Activated CD8-positive, alpha-beta T cell treated with anti-CD3 and anti-CD28 coated beads, Interleukin-2, amount 10 ng/mL, durations not matched to agents 7 days and 5 days (primary cell): Measurements from ENCODE around the gene FAF1. TPM values are rescaled to one million over a fixed set of nuclear protein-coding genes. Genes with fewer than 3 reads are reported as not detected.

ENCODE experiments used
- ATAC-seq: fragments of 150-1000 bp; cut with Tn5 transposase; one replicate; pipeline ENCODE4 v1.10.0; 2021; ENCODE audit warnings: moderate library complexity
- CTCF ChIA-PET: fragments of 350-600 bp; sonication (Branson Sonifier 250); formaldehyde crosslinking; loops from one replicate; lab custom pipeline; 2021; ENCODE audit warnings: antibody characterized with exemption; lab: Charles Lee
- POLR2A ChIA-PET: fragments of 350-600 bp; sonication (Branson Sonifier 250); formaldehyde crosslinking; loops from one replicate; lab custom pipeline; 2021; ENCODE audit warnings: antibody characterized with exemption; lab: Charles Lee
- DNase-seq: peaks from one replicate; pipeline ENCODE4 v3.0.0-alpha.2; 2020
- H3K27ac Mint-ChIP-seq: one replicate; pipeline ENCODE4 v1.8.0; 2021; ENCODE audit warnings: mild to moderate bottlenecking, mixed read lengths
- H3K27me3 Mint-ChIP-seq: one replicate; pipeline ENCODE4 v1.8.0; 2021; ENCODE audit warnings: low read depth, mixed read lengths
- H3K36me3 Mint-ChIP-seq: one replicate; pipeline ENCODE4 v1.8.0; 2021; ENCODE audit warnings: low read depth, mixed read lengths
- H3K4me1 Mint-ChIP-seq: one replicate; pipeline ENCODE4 v1.8.0; 2021; ENCODE audit warnings: low read depth, mixed read lengths
- H3K4me3 Mint-ChIP-seq: one replicate; pipeline ENCODE4 v1.8.0; 2021; ENCODE audit warnings: mild to moderate bottlenecking, mixed read lengths
- H3K9me3 Mint-ChIP-seq: one replicate; pipeline ENCODE4 v1.8.0; 2022; ENCODE audit warnings: mixed read lengths; ENCODE audit not compliant: insufficient read depth
- total RNA-seq, 2 experiments: library from RNA; stranded (reverse); gene quantifications; one replicate each; pipeline ENCODE4 v1.2.3, GENCODE V29; 2021

Gene FAF1
- total RNA-seq, 2 experiments from 2014 or later = 95.6 to 104 TPM

GRCh38 chr1:50422675-50422945, 537.5 kb downstream of the FAF1 start:
- CTCF ChIA-PET = interaction anchor here (1.0 to 1.2 kb wide), 2 partner anchors 275 to 283 kb away, joined by 3 read pairs; no protein-coding TSS in a partner anchor
- ATAC-seq = no peak
- POLR2A ChIA-PET = no interaction called here
- H3K9me3 Mint-ChIP-seq = no peaks in the 10 kb centered on the region
- H3K36me3 Mint-ChIP-seq = peaks cover 25% of the 10 kb centered on the region
- H3K4me3 Mint-ChIP-seq = peak overlapping the region; percentile 79
- no peak overlapping the region for H3K27ac Mint-ChIP-seq
- peaks cover 82% of the 10 kb centered on the region for H3K27me3 Mint-ChIP-seq
- no peak for DNase-seq
- H3K4me1 Mint-ChIP-seq = peaks cover 59% of the 10 kb centered on the region

- ChIA-PET CTCF (interaction anchor here (1.0 to 1.2 kb wide), 2 partner anchors 276 to 284 kb away, joined by 3 read pairs; no protein-coding TSS in a partner anchor), POLR2A (interaction anchor here (1.0 kb wide), 1 partner anchor 9 kb away, joined by 3 read pairs; no protein-coding TSS in a partner anchor)
- DNase-seq (no peak), ATAC-seq (no peak)
- Mint-ChIP-seq H3K27me3 (peaks cover 80% of the 10 kb centered on the region), H3K4me1 (peaks cover 55% of the 10 kb centered on the region), H3K27ac (peak overlapping the region; percentile 5), H3K9me3 (no peaks in the 10 kb centered on the region), H3K36me3 (peaks cover 22% of the 10 kb centered on the region), H3K4me3 (peak overlapping the region; percentile 40)
Observed at GRCh38 chr1:50421768-50422674, 538.0 kb downstream of the FAF1 start.

GRCh38 chr1:50421366-50421748, 538.7 kb downstream of the FAF1 start:
- no peaks in the 10 kb centered on the region for H3K9me3 Mint-ChIP-seq
- ChIA-PET POLR2A (interaction anchor here (1.0 kb wide), 1 partner anchor 9 kb away, joined by 3 read pairs; no protein-coding TSS in a partner anchor), CTCF (no interaction called here)
- ATAC-seq (no peak), DNase-seq (no peak)
- H3K4me1 Mint-ChIP-seq = peaks cover 58% of the 10 kb centered on the region
- H3K36me3 Mint-ChIP-seq = peaks cover 22% of the 10 kb centered on the region
- no peak overlapping the region for H3K4me3 Mint-ChIP-seq
- peaks cover 83% of the 10 kb centered on the region for H3K27me3 Mint-ChIP-seq
- H3K27ac Mint-ChIP-seq = peak overlapping the region; percentile 5

- ChIA-PET CTCF (no interaction called here), POLR2A (interaction anchor here (1.0 kb wide), 1 partner anchor 10 kb away, joined by 3 read pairs; no protein-coding TSS in a partner anchor)
- Mint-ChIP-seq H3K4me1 (peaks cover 54% of the 10 kb centered on the region), H3K27me3 (peaks cover 83% of the 10 kb centered on the region), H3K36me3 (peaks cover 22% of the 10 kb centered on the region), H3K4me3 (no peak overlapping the region), H3K9me3 (no peaks in the 10 kb centered on the region), H3K27ac (peak overlapping the region; percentile 56)
- no peak for DNase-seq
- no peak for ATAC-seq
Observed at GRCh38 chr1:50420689-50421365, 539.2 kb downstream of the FAF1 start.

GRCh38 chr1:50419907-50420677, 540.0 kb downstream of the FAF1 start:
- Mint-ChIP-seq H3K4me3 (peak overlapping the region; percentile 29), H3K27ac (peak overlapping the region; percentile 56), H3K9me3 (no peaks in the 10 kb centered on the region), H3K27me3 (peaks cover 82% of the 10 kb centered on the region), H3K36me3 (peaks cover 22% of the 10 kb centered on the region), H3K4me1 (peaks cover 48% of the 10 kb centered on the region)
- ATAC-seq (no peak), DNase-seq (no peak)
- POLR2A ChIA-PET = no interaction called here
- CTCF ChIA-PET = no interaction called here

GRCh38 chr1:50419192-50419906, 540.7 kb downstream of the FAF1 start:
- Mint-ChIP-seq H3K4me3 (peak overlapping the region; percentile 29), H3K27ac (peak overlapping the region; percentile 56), H3K4me1 (peaks cover 40% of the 10 kb centered on the region)

DNA sequence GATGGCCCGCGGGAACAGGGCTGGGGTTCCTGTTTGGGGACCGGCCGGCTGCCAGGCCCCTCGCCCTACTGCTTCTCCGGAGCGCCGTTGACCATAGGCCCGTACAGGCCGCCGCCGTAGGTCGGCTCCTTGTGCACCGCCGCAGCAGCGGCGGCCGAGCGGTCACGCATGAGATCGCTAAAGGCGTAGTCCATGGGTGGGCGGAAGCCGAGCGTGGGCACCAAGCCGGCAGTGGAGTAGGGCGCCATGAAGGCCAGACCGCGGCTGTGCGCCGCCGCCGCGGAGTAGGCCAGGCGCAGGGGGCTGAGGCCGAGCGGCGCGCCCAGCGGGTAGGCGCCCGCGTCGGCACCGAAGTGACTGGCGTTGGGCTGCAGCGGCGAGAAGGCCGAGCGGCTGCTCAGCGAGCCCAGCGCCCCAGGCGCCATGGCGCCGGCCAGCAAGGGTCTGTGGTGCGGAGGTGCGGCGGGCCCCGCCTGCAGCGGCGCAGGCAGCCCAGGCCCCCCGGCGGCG, 541.4 kb downstream of the FAF1 start:
- H3K4me3 Mint-ChIP-seq = peak overlapping the region; percentile 25
- ChIA-PET POLR2A (no interaction called here), CTCF (no interaction called here)
- no peak for DNase-seq
- H3K4me1 Mint-ChIP-seq = peaks cover 34% of the 10 kb centered on the region
- no peak for ATAC-seq
- no peak overlapping the region for H3K27ac Mint-ChIP-seq
- peaks cover 82% of the 10 kb centered on the region for H3K27me3 Mint-ChIP-seq
- H3K9me3 Mint-ChIP-seq = no peaks in the 10 kb centered on the region
- H3K36me3 Mint-ChIP-seq = peaks cover 15% of the 10 kb centered on the region

More at GRCh38 chr1:50419192-50419906, 540.7 kb downstream of the FAF1 start:
- ChIA-PET POLR2A (no interaction called here), CTCF (no interaction called here)
- DNase-seq = no peak
- no peak for ATAC-seq
- peaks cover 19% of the 10 kb centered on the region for H3K36me3 Mint-ChIP-seq
- peaks cover 82% of the 10 kb centered on the region for H3K27me3 Mint-ChIP-seq
- H3K9me3 Mint-ChIP-seq = no peaks in the 10 kb centered on the region

DNA sequence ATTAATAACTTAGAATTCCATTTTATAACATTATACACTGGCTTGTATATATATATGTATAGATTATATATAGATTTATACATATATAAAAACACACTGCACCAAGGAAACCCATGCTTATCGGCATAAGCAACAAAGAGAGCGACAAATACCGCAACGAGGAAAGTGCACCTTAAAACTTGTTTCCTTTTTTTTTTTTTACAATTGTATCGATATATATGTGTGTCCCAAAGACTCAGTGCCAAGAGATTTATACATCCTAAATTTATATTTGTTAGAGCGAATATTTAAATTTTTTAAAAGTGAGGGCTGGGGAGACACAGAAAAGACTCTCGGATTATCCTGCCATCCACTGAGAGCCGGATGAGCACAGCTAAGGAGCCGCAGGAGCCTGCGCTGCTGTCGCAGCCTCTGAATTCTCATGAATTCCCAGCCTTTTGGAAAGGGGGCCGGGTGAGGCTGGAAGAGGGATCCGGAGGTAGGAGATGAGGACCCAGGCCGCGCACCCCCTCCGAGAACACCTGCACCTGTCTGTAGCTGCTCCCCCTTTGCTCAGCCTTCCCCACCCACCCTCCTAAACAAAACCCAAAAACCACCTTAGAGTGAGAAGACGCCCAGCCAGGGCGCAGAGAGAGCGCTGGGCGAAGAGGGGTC, 542.0 kb downstream of the FAF1 start:
- H3K27ac Mint-ChIP-seq = no peak overlapping the region

GRCh38 chr1:50417507-50417906, 542.6 kb downstream of the FAF1 start:
- DNase-seq (no peak), ATAC-seq (no peak)
- H3K4me1 Mint-ChIP-seq = peaks cover 24% of the 10 kb centered on the region
- H3K27me3 Mint-ChIP-seq = peaks cover 80% of the 10 kb centered on the region
- H3K4me3 Mint-ChIP-seq = no peak overlapping the region
- peak overlapping the region; percentile 49 for H3K27ac Mint-ChIP-seq
- H3K9me3 Mint-ChIP-seq = no peaks in the 10 kb centered on the region
- peaks cover 13% of the 10 kb centered on the region for H3K36me3 Mint-ChIP-seq
- ChIA-PET POLR2A (no interaction called here), CTCF (no interaction called here)

More for the DNA sequence above, 542.0 kb downstream of the FAF1 start:
- ChIA-PET POLR2A (no interaction called here), CTCF (no interaction called here)
- ATAC-seq (no peak), DNase-seq (no peak)
- H3K27me3 Mint-ChIP-seq = peaks cover 80% of the 10 kb centered on the region
- H3K9me3 Mint-ChIP-seq = no peaks in the 10 kb centered on the region
- peak overlapping the region; percentile 12 for H3K4me3 Mint-ChIP-seq
- H3K4me1 Mint-ChIP-seq = peaks cover 29% of the 10 kb centered on the region
- H3K36me3 Mint-ChIP-seq = peaks cover 15% of the 10 kb centered on the region

DNA sequence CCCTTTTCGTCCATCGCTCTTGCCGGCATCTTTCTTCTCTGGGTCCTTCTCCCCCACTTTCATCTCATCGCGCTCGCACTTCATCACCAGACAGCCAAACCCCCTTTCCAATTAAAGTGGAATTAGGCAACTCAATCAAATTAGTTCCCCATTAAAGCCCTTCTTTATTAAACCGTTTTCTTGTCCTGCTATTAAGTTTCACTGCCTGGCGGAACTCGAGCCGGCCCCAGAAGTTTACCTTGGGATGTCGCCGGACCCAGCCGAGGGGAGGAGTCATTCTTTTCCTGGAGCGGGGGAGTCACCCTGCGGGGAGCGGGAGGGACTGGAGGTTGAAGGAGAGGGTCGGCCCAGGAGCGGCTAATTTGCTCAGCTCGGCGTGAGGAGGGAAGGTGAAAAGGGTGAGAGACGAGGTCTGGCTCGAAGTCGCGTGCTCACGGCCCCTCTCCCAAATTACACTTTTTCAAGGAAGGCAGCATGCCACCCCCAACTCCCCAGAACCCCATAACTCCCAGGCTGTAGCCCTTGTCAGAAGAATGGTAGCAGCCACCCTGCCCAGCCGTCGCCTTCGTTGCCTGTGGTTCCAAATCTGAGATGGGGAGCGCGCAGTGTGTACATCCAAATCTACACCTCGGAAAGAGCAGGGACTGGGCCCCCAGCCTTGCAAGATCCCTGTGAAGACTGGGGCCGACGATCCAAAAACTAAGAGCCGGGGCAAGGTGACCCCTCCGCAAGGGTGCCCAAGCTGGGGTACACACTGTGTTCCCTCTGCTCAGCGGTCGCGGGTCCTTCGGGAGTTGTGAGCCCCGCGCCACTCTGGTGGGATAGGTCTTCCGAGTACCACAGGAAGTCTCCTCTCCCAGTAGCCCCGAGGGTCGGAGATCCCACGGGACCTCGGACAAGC, 543.3 kb downstream of the FAF1 start:
- ChIA-PET POLR2A (no interaction called here), CTCF (no interaction called here)
- H3K27ac Mint-ChIP-seq = peak overlapping the region; percentile 57
- DNase-seq (no peak), ATAC-seq (no peak)
- H3K4me3 Mint-ChIP-seq = peak overlapping the region; percentile 7
- no peaks in the 10 kb centered on the region for H3K9me3 Mint-ChIP-seq
- H3K36me3 Mint-ChIP-seq = peaks cover 9% of the 10 kb centered on the region
- H3K4me1 Mint-ChIP-seq = peaks cover 20% of the 10 kb centered on the region
- peaks cover 76% of the 10 kb centered on the region for H3K27me3 Mint-ChIP-seq
